H1 (cell line): ENCODE data around the gene MPPED1. TPM values are rescaled to one million over a fixed set of nuclear protein-coding genes. Genes with fewer than 3 reads are reported as not detected.

Experiments used
- CTCF ChIA-PET: fragments of 300-600 bp; sonication (Branson Sonifier 250); formaldehyde crosslinking; loops from one replicate; lab custom pipeline; 2021; ENCODE audit not compliant: partially characterized antibody; lab: Charles Lee
- POLR2A ChIA-PET: fragments of 300-600 bp; sonication (Branson Sonifier 250); formaldehyde crosslinking; loops from one replicate; lab custom pipeline; 2021; ENCODE audit warnings: inconsistent platforms; ENCODE audit not compliant: partially characterized antibody; lab: Charles Lee
- DNase-seq, 2 experiments: peaks; one replicate each; pipeline versions ENCODE4 v3.0.0 to v3.0.0-alpha.2; 2010 to 2022; ENCODE audit warnings: low spot score in 2 of 2, low read depth in 1 of 2, mixed read lengths in 1 of 2
- FAIRE-seq: peaks from 2 replicates; lab custom pipeline; 2011; peaks lifted over from hg19 to GRCh38; lab: Jason Lieb, UNC
- H2AFZ ChIP-seq: 2 replicates; pipeline ENCODE4 v1.8.1; 2012; ENCODE audit warnings: low read length, inconsistent platforms
- H2AK5ac ChIP-seq: 2 replicates; pipeline ENCODE4 v1.6.1; 2013; ENCODE audit warnings: low read depth, low read length
- H2BK120ac ChIP-seq: replicated peaks from 2 replicates; pipeline ENCODE3; 2013; ENCODE audit warnings: low read depth, low read length, inconsistent platforms
- H2BK12ac ChIP-seq: 2 replicates; pipeline ENCODE4 v1.6.1; 2013; ENCODE audit warnings: low read depth, low read length
- H2BK15ac ChIP-seq: 2 replicates; pipeline ENCODE4 v1.6.1; 2013; ENCODE audit warnings: low read length
- H2BK20ac ChIP-seq: 2 replicates; pipeline ENCODE4 v1.6.1; 2013; ENCODE audit warnings: low read length
- H2BK5ac ChIP-seq: 2 replicates; pipeline ENCODE4 v1.6.1; 2013; ENCODE audit warnings: low read depth, low read length
- H3K14ac ChIP-seq: 2 replicates; pipeline ENCODE4 v1.6.1; 2013; ENCODE audit warnings: inconsistent platforms; ENCODE audit not compliant: insufficient read length
- H3K18ac ChIP-seq: 2 replicates; pipeline ENCODE4 v1.6.1; 2013; ENCODE audit warnings: low read length; ENCODE audit errors: extremely low read depth
- H3K23ac ChIP-seq: 2 replicates; pipeline ENCODE4 v1.6.1; 2013; ENCODE audit warnings: inconsistent platforms; ENCODE audit not compliant: insufficient read length
- H3K23me2 ChIP-seq: 2 replicates; pipeline ENCODE4 v1.6.1; 2013; ENCODE audit warnings: low read depth, low read length
- H3K27ac ChIP-seq: 2 replicates; pipeline ENCODE4 v1.6.1; 2011; ENCODE audit warnings: low read depth, low read length, inconsistent platforms
- H3K27me3 ChIP-seq, 4 experiments: replicated peaks in 1 of 4; 1 replicate in 1 of 4; 2 replicates in 3 of 4; pipeline versions ENCODE4 v1.6.1 to v1.8.1; 2011 to 2013; ENCODE audit warnings: low read length in 3 of 4, mild to moderate bottlenecking in 3 of 4, inconsistent platforms in 2 of 4, mixed read lengths in 2 of 4, moderate library complexity in 1 of 4; ENCODE audit not compliant: control insufficient read depth in 3 of 4, insufficient read depth in 3 of 4; ENCODE audit errors: extremely low read depth in 1 of 4
- H3K36me3 ChIP-seq, 4 experiments: 2 replicates each; pipeline versions ENCODE4 v1.6.1 to v1.8.1; 2011 to 2013; ENCODE audit warnings: mild to moderate bottlenecking in 4 of 4, low read length in 3 of 4, moderate library complexity in 2 of 4, control low read depth in 1 of 4, inconsistent platforms in 1 of 4; ENCODE audit not compliant: insufficient read depth in 4 of 4, control insufficient read depth in 2 of 4
- H3K4ac ChIP-seq: replicated peaks from 2 replicates; pipeline ENCODE3; 2013; ENCODE audit warnings: low read length, low read depth, mixed read lengths, inconsistent platforms; ENCODE audit not compliant: insufficient read length
- H3K4me1 ChIP-seq, 4 experiments: replicated peaks in 1 of 4; 1 replicate in 1 of 4; 2 replicates in 3 of 4; pipeline versions ENCODE4 v1.6.1 to v1.8.1; 2011 to 2013; ENCODE audit warnings: low read length in 3 of 4, inconsistent platforms in 2 of 4, mixed read lengths in 1 of 4; ENCODE audit not compliant: insufficient read depth in 4 of 4, control insufficient read depth in 3 of 4
- H3K4me2 ChIP-seq, 2 experiments: 2 replicates each; pipeline versions ENCODE4 v1.6.1 to v1.8.1; 2011 to 2013; ENCODE audit warnings: low read depth in 2 of 2, low read length in 2 of 2, control low read depth in 1 of 2, inconsistent platforms in 1 of 2, mild to moderate bottlenecking in 1 of 2; ENCODE audit not compliant: insufficient read depth in 1 of 2
- H3K4me3 ChIP-seq, 4 experiments: fragments of 200-600, 300-600 bp in 1 of 4; sonication (generic), shearing (Covaris generic), sonication (Bioruptor Twin) in 1 of 4; 2 replicates each; pipeline versions ENCODE4 v1.5.1 to v1.8.1; 2011 to 2016; ENCODE audit warnings: low read length in 4 of 4, low read depth in 3 of 4, control low read depth in 2 of 4, inconsistent platforms in 2 of 4, mild to moderate bottlenecking in 2 of 4, mixed read lengths in 1 of 4, moderate library complexity in 1 of 4; ENCODE audit not compliant: insufficient read depth in 2 of 4; ENCODE audit errors: extremely low read depth in 1 of 4
- H3K56ac ChIP-seq: replicated peaks from 2 replicates; pipeline ENCODE3; 2013; ENCODE audit warnings: low read depth, mild to moderate bottlenecking, mixed read lengths, low read length, inconsistent platforms; ENCODE audit not compliant: insufficient read length
- H3K79me1 ChIP-seq: 2 replicates; pipeline ENCODE4 v1.6.1; 2013; ENCODE audit warnings: low read depth, low read length, control low read depth
- H3K79me2 ChIP-seq, 2 experiments: 2 replicates each; pipeline versions ENCODE4 v1.6.1 to v1.8.1; 2012 to 2013; ENCODE audit warnings: low read length in 2 of 2, mild to moderate bottlenecking in 2 of 2, inconsistent platforms in 1 of 2; ENCODE audit not compliant: insufficient read depth in 2 of 2, control insufficient read depth in 1 of 2
- H3K9ac ChIP-seq, 4 experiments: replicated peaks in 1 of 4; 1 replicate in 1 of 4; 2 replicates in 3 of 4; pipeline versions ENCODE4 v1.6.1 to v1.8.1; 2011 to 2013; ENCODE audit warnings: low read depth in 3 of 4, low read length in 3 of 4, control low read depth in 2 of 4, mild to moderate bottlenecking in 2 of 4, moderate library complexity in 2 of 4, inconsistent platforms in 1 of 4; ENCODE audit errors: extremely low read depth in 1 of 4
- H3K9me3 ChIP-seq, 2 experiments: 2 replicates each; pipeline versions ENCODE4 v1.6.1 to v1.8.1; 2012 to 2013; ENCODE audit warnings: mild to moderate bottlenecking in 2 of 2, moderate library complexity in 2 of 2, control low read depth in 1 of 2, inconsistent platforms in 1 of 2, low read depth in 1 of 2, low read length in 1 of 2, mixed read lengths in 1 of 2; ENCODE audit not compliant: insufficient read depth in 2 of 2
- H4K20me1 ChIP-seq, 2 experiments: replicated peaks in 1 of 2; 2 replicates each; pipeline versions ENCODE3 to v1.8.1; 2011 to 2013; ENCODE audit warnings: inconsistent platforms in 2 of 2, low read length in 2 of 2, mild to moderate bottlenecking in 1 of 2; ENCODE audit not compliant: insufficient read depth in 2 of 2, control insufficient read depth in 1 of 2
- H4K5ac ChIP-seq: 2 replicates; pipeline ENCODE4 v1.6.1; 2013; ENCODE audit warnings: low read length, low read depth, mixed read lengths, inconsistent platforms; ENCODE audit not compliant: insufficient read length
- H4K8ac ChIP-seq: 2 replicates; pipeline ENCODE4 v1.8.0; 2013; ENCODE audit warnings: mild to moderate bottlenecking, moderate library complexity, low read length, inconsistent platforms; ENCODE audit not compliant: insufficient read depth; ENCODE audit errors: extremely low read depth
- H4K91ac ChIP-seq: replicated peaks from 2 replicates; pipeline ENCODE3; 2013; ENCODE audit warnings: low read length, mixed read lengths, inconsistent platforms; ENCODE audit not compliant: insufficient read length
- ATF3 ChIP-seq: IDR thresholded peaks from 2 replicates; pipeline ENCODE4 v1.6.1; 2011; ENCODE audit warnings: low read depth, mild to moderate bottlenecking, low read length; ENCODE audit not compliant: insufficient read depth
- E2F6 ChIP-seq: IDR thresholded peaks from 2 replicates; pipeline ENCODE4 v1.6.1; 2012; ENCODE audit warnings: inconsistent platforms
- EGR1 ChIP-seq: IDR thresholded peaks from 2 replicates; pipeline ENCODE4 v1.6.1; 2011; ENCODE audit warnings: low read depth, low read length, borderline replicate concordance
- JUN ChIP-seq: IDR thresholded peaks from 2 replicates; pipeline ENCODE4 v1.6.1; 2011; ENCODE audit warnings: low read depth, mild to moderate bottlenecking, improper control_type of control experiment, low read length
- JUND ChIP-seq: IDR thresholded peaks from 2 replicates; pipeline ENCODE4 v1.6.1; 2011; ENCODE audit warnings: mild to moderate bottlenecking, improper control_type of control experiment, low read length
- KDM4A ChIP-seq: IDR thresholded peaks from one replicate; pipeline ENCODE4 v1.7.1; 2012; ENCODE audit warnings: low read depth, mild to moderate bottlenecking, moderate library complexity, low read length, inconsistent platforms; ENCODE audit not compliant: severe bottlenecking
- POLR2A ChIP-seq, 2 experiments: IDR thresholded peaks; 1 replicate in 1 of 2; 2 replicates in 1 of 2; pipeline ENCODE4 v1.6.1; 2011; ENCODE audit warnings: low read depth in 2 of 2, low read length in 2 of 2, mild to moderate bottlenecking in 2 of 2; ENCODE audit errors: control extremely low read depth in 1 of 2
- SRF ChIP-seq: IDR thresholded peaks from 2 replicates; pipeline ENCODE4 v1.6.1; 2011; ENCODE audit warnings: mild to moderate bottlenecking, low read depth, low read length, moderate library complexity
- WGBS, 2 experiments: shearing (Covaris generic) in 1 of 2; methylation state at CpG; one replicate each; pipeline versions ENCODE4 v1.1.6 to v1.1.7; 2013 to 2015; ENCODE audit warnings: low lambda C conversion rate in 2 of 2, mixed read lengths in 2 of 2, inconsistent platforms in 1 of 2, low coverage in 1 of 2, missing lambda C conversion rate in 1 of 2; ENCODE audit not compliant: insufficient replicate concordance in 2 of 2, insufficient coverage in 1 of 2, insufficient read length in 1 of 2; ENCODE audit errors: extremely low coverage in 1 of 2, missing lambda C conversion rate in 1 of 2; 5-methylcytosine and 5-hydroxymethylcytosine counted together
- polyA plus RNA-seq, 7 experiments: library from polyadenylated mRNA; depleted of rRNA in 3 of 7; stranded (reverse) in 5 of 7; unstranded in 2 of 7; fragments of >200 nt in 5 of 7; fragments of 200-250 nt in 2 of 7; gene quantifications; 1 replicate in 5 of 7; 2 replicates in 1 of 7; 4 replicates in 1 of 7; pipeline versions ENCODE4 v1.2.1 to v1.2.3, GENCODE V29; 2011 to 2013; ENCODE audit warnings: missing spikeins in 2 of 7, mixed read lengths in 2 of 7
- total RNA-seq: library from RNA; stranded (reverse); fragmentation: NEBNext Ultra II Directional; extraction: Animal tissue kit (Norgen Biotek cat#: 25700); gene quantifications from 2 replicates; pipeline ENCODE4 v1.2.1, GENCODE V29; 2021

The MPPED1 gene
- total and polyA plus RNA-seq, 2 of the 8 experiments (the other 6 are each of a cell fraction or from before 2014, with no cell fraction given) = 0.29 to 0.37 TPM

- no peaks in the 10 kb centered on the region for H3K79me1 ChIP-seq
- H3K18ac ChIP-seq = no peak overlapping the region
- no peak overlapping the region for H2BK5ac ChIP-seq
- H4K20me1 ChIP-seq = no peaks in the 10 kb centered on the region
- no peak overlapping the region; the same call in 1 of the 2 replicates for H2BK12ac ChIP-seq
- no peak overlapping the region for H3K4ac ChIP-seq
- no peaks in the 10 kb centered on the region for H3K9me3 ChIP-seq
- H2AFZ ChIP-seq = no peak overlapping the region; the same call in 1 of the 2 replicates
- H3K23ac ChIP-seq = no peak overlapping the region
- H3K27me3 ChIP-seq = no peaks in the 10 kb centered on the region; a peak in 1 of 7 replicates
- H3K4me1 ChIP-seq = peaks cover 0 to 3% (median 2%) of the 10 kb centered on the region in 4 experiments; a peak in 3 of 7 replicates
- H3K27ac ChIP-seq = no peak overlapping the region
- no peak overlapping the region for H2BK15ac ChIP-seq
- DNase-seq = no peak
- no peak overlapping the region for H2AK5ac ChIP-seq
- no peak overlapping the region for H4K5ac ChIP-seq
- ChIA-PET POLR2A (interaction anchor here (0.7 kb wide), 1 partner anchor 56 kb away, joined by 5 read pairs; no protein-coding TSS in a partner anchor), CTCF (interaction anchor here (0.9 to 1.7 kb wide), 3 partner anchors 123 to 161 kb away, joined by 3 to 6 read pairs (median 3); no protein-coding TSS in a partner anchor)
- no peak for TF ChIP-seq POLR2A (IDR thresholded peaks at IDR 0.05; ENCODE audit: control extremely low read depth in 1 of 2, low read depth in 2 of 2, low read length in 2 of 2)
- TF ChIP-seq E2F6 = no peak
- TF ChIP-seq SRF = no peak
- TF ChIP-seq KDM4A = no peak
- no peak for TF ChIP-seq JUN
- TF ChIP-seq EGR1 = no peak
- TF ChIP-seq JUND = peak; percentile 75; the same call in 1 of the 2 replicates
- no peak for TF ChIP-seq ATF3
- H4K8ac ChIP-seq = peak overlapping the region; percentile 0; the same call in 1 of the 2 replicates
- H3K79me2 ChIP-seq = no peaks in the 10 kb centered on the region
- FAIRE-seq = no peak
- H3K4me2 ChIP-seq = no peak overlapping the region; a peak in 1 of 4 replicates
- H3K14ac ChIP-seq = no peak overlapping the region
- H2BK120ac ChIP-seq = no peak overlapping the region
- WGBS, 2 experiments = 84% methylated on average over 10 of the region's 14 CpGs; no CpG with 5 or more reads in 1 of the 2 experiments
- no peak overlapping the region for H3K9ac ChIP-seq
- H3K23me2 ChIP-seq = no peaks in the 10 kb centered on the region
- no peaks in the 10 kb centered on the region for H3K36me3 ChIP-seq
- no peak overlapping the region for H4K91ac ChIP-seq
- H3K56ac ChIP-seq = no peak overlapping the region
- H3K4me3 ChIP-seq = no peak overlapping the region
- H2BK20ac ChIP-seq = no peak overlapping the region
Measured at GRCh38 chr22:43393132-43393843, 18.5 kb upstream of the MPPED1 start.
